H1 (cell line): ENCODE data around the gene RAD52. TPM values are rescaled to one million over a fixed set of nuclear protein-coding genes. Genes with fewer than 3 reads are reported as not detected.

Source experiments
- CTCF ChIA-PET: fragments of 300-600 bp; sonication (Branson Sonifier 250); formaldehyde crosslinking; loops from one replicate; lab custom pipeline; 2021; ENCODE audit not compliant: partially characterized antibody; lab: Charles Lee
- POLR2A ChIA-PET: fragments of 300-600 bp; sonication (Branson Sonifier 250); formaldehyde crosslinking; loops from one replicate; lab custom pipeline; 2021; ENCODE audit warnings: inconsistent platforms; ENCODE audit not compliant: partially characterized antibody; lab: Charles Lee
- DNase-seq, 2 experiments: peaks; one replicate each; pipeline versions ENCODE4 v3.0.0 to v3.0.0-alpha.2; 2010 to 2022; ENCODE audit warnings: low spot score in 2 of 2, low read depth in 1 of 2, mixed read lengths in 1 of 2
- FAIRE-seq: peaks from 2 replicates; lab custom pipeline; 2011; peaks lifted over from hg19 to GRCh38; lab: Jason Lieb, UNC
- H2AFZ ChIP-seq: 2 replicates; pipeline ENCODE4 v1.8.1; 2012; ENCODE audit warnings: low read length, inconsistent platforms
- H2AK5ac ChIP-seq: 2 replicates; pipeline ENCODE4 v1.6.1; 2013; ENCODE audit warnings: low read depth, low read length
- H2BK120ac ChIP-seq: replicated peaks from 2 replicates; pipeline ENCODE3; 2013; ENCODE audit warnings: low read depth, low read length, inconsistent platforms
- H2BK12ac ChIP-seq: 2 replicates; pipeline ENCODE4 v1.6.1; 2013; ENCODE audit warnings: low read depth, low read length
- H2BK15ac ChIP-seq: 2 replicates; pipeline ENCODE4 v1.6.1; 2013; ENCODE audit warnings: low read length
- H2BK20ac ChIP-seq: 2 replicates; pipeline ENCODE4 v1.6.1; 2013; ENCODE audit warnings: low read length
- H2BK5ac ChIP-seq: 2 replicates; pipeline ENCODE4 v1.6.1; 2013; ENCODE audit warnings: low read depth, low read length
- H3K14ac ChIP-seq: 2 replicates; pipeline ENCODE4 v1.6.1; 2013; ENCODE audit warnings: inconsistent platforms; ENCODE audit not compliant: insufficient read length
- H3K18ac ChIP-seq: 2 replicates; pipeline ENCODE4 v1.6.1; 2013; ENCODE audit warnings: low read length; ENCODE audit errors: extremely low read depth
- H3K23ac ChIP-seq: 2 replicates; pipeline ENCODE4 v1.6.1; 2013; ENCODE audit warnings: inconsistent platforms; ENCODE audit not compliant: insufficient read length
- H3K23me2 ChIP-seq: 2 replicates; pipeline ENCODE4 v1.6.1; 2013; ENCODE audit warnings: low read depth, low read length
- H3K27ac ChIP-seq: 2 replicates; pipeline ENCODE4 v1.6.1; 2011; ENCODE audit warnings: low read depth, low read length, inconsistent platforms
- H3K27me3 ChIP-seq, 4 experiments: replicated peaks in 1 of 4; 1 replicate in 1 of 4; 2 replicates in 3 of 4; pipeline versions ENCODE4 v1.6.1 to v1.8.1; 2011 to 2013; ENCODE audit warnings: low read length in 3 of 4, mild to moderate bottlenecking in 3 of 4, inconsistent platforms in 2 of 4, mixed read lengths in 2 of 4, moderate library complexity in 1 of 4; ENCODE audit not compliant: control insufficient read depth in 3 of 4, insufficient read depth in 3 of 4; ENCODE audit errors: extremely low read depth in 1 of 4
- H3K36me3 ChIP-seq, 4 experiments: 2 replicates each; pipeline versions ENCODE4 v1.6.1 to v1.8.1; 2011 to 2013; ENCODE audit warnings: mild to moderate bottlenecking in 4 of 4, low read length in 3 of 4, moderate library complexity in 2 of 4, control low read depth in 1 of 4, inconsistent platforms in 1 of 4; ENCODE audit not compliant: insufficient read depth in 4 of 4, control insufficient read depth in 2 of 4
- H3K4ac ChIP-seq: replicated peaks from 2 replicates; pipeline ENCODE3; 2013; ENCODE audit warnings: low read length, low read depth, mixed read lengths, inconsistent platforms; ENCODE audit not compliant: insufficient read length
- H3K4me1 ChIP-seq, 4 experiments: replicated peaks in 1 of 4; 1 replicate in 1 of 4; 2 replicates in 3 of 4; pipeline versions ENCODE4 v1.6.1 to v1.8.1; 2011 to 2013; ENCODE audit warnings: low read length in 3 of 4, inconsistent platforms in 2 of 4, mixed read lengths in 1 of 4; ENCODE audit not compliant: insufficient read depth in 4 of 4, control insufficient read depth in 3 of 4
- H3K4me2 ChIP-seq, 2 experiments: 2 replicates each; pipeline versions ENCODE4 v1.6.1 to v1.8.1; 2011 to 2013; ENCODE audit warnings: low read depth in 2 of 2, low read length in 2 of 2, control low read depth in 1 of 2, inconsistent platforms in 1 of 2, mild to moderate bottlenecking in 1 of 2; ENCODE audit not compliant: insufficient read depth in 1 of 2
- H3K4me3 ChIP-seq, 4 experiments: fragments of 200-600, 300-600 bp in 1 of 4; sonication (generic), shearing (Covaris generic), sonication (Bioruptor Twin) in 1 of 4; 2 replicates each; pipeline versions ENCODE4 v1.5.1 to v1.8.1; 2011 to 2016; ENCODE audit warnings: low read length in 4 of 4, low read depth in 3 of 4, control low read depth in 2 of 4, inconsistent platforms in 2 of 4, mild to moderate bottlenecking in 2 of 4, mixed read lengths in 1 of 4, moderate library complexity in 1 of 4; ENCODE audit not compliant: insufficient read depth in 2 of 4; ENCODE audit errors: extremely low read depth in 1 of 4
- H3K56ac ChIP-seq: replicated peaks from 2 replicates; pipeline ENCODE3; 2013; ENCODE audit warnings: low read depth, mild to moderate bottlenecking, mixed read lengths, low read length, inconsistent platforms; ENCODE audit not compliant: insufficient read length
- H3K79me1 ChIP-seq: 2 replicates; pipeline ENCODE4 v1.6.1; 2013; ENCODE audit warnings: low read depth, low read length, control low read depth
- H3K79me2 ChIP-seq, 2 experiments: 2 replicates each; pipeline versions ENCODE4 v1.6.1 to v1.8.1; 2012 to 2013; ENCODE audit warnings: low read length in 2 of 2, mild to moderate bottlenecking in 2 of 2, inconsistent platforms in 1 of 2; ENCODE audit not compliant: insufficient read depth in 2 of 2, control insufficient read depth in 1 of 2
- H3K9ac ChIP-seq, 4 experiments: replicated peaks in 1 of 4; 1 replicate in 1 of 4; 2 replicates in 3 of 4; pipeline versions ENCODE4 v1.6.1 to v1.8.1; 2011 to 2013; ENCODE audit warnings: low read depth in 3 of 4, low read length in 3 of 4, control low read depth in 2 of 4, mild to moderate bottlenecking in 2 of 4, moderate library complexity in 2 of 4, inconsistent platforms in 1 of 4; ENCODE audit errors: extremely low read depth in 1 of 4
- H3K9me3 ChIP-seq, 2 experiments: 2 replicates each; pipeline versions ENCODE4 v1.6.1 to v1.8.1; 2012 to 2013; ENCODE audit warnings: mild to moderate bottlenecking in 2 of 2, moderate library complexity in 2 of 2, control low read depth in 1 of 2, inconsistent platforms in 1 of 2, low read depth in 1 of 2, low read length in 1 of 2, mixed read lengths in 1 of 2; ENCODE audit not compliant: insufficient read depth in 2 of 2
- H4K20me1 ChIP-seq, 2 experiments: replicated peaks in 1 of 2; 2 replicates each; pipeline versions ENCODE3 to v1.8.1; 2011 to 2013; ENCODE audit warnings: inconsistent platforms in 2 of 2, low read length in 2 of 2, mild to moderate bottlenecking in 1 of 2; ENCODE audit not compliant: insufficient read depth in 2 of 2, control insufficient read depth in 1 of 2
- H4K5ac ChIP-seq: 2 replicates; pipeline ENCODE4 v1.6.1; 2013; ENCODE audit warnings: low read length, low read depth, mixed read lengths, inconsistent platforms; ENCODE audit not compliant: insufficient read length
- H4K8ac ChIP-seq: 2 replicates; pipeline ENCODE4 v1.8.0; 2013; ENCODE audit warnings: mild to moderate bottlenecking, moderate library complexity, low read length, inconsistent platforms; ENCODE audit not compliant: insufficient read depth; ENCODE audit errors: extremely low read depth
- H4K91ac ChIP-seq: replicated peaks from 2 replicates; pipeline ENCODE3; 2013; ENCODE audit warnings: low read length, mixed read lengths, inconsistent platforms; ENCODE audit not compliant: insufficient read length
- BACH1 ChIP-seq: IDR thresholded peaks from 2 replicates; pipeline ENCODE4 v1.6.1; 2012; ENCODE audit warnings: low read length, improper control_type of control experiment
- GABPA ChIP-seq: IDR thresholded peaks from 2 replicates; pipeline ENCODE4 v1.6.1; 2011; ENCODE audit warnings: mild to moderate bottlenecking, low read length, moderate library complexity, borderline replicate concordance; ENCODE audit not compliant: insufficient read depth
- RAD21 ChIP-seq, 2 experiments: IDR thresholded peaks in 1 of 2; conservative IDR thresholded peaks in 1 of 2; 2 replicates each; pipeline ENCODE4 v1.6.1; 2011; ENCODE audit warnings: low read depth in 2 of 2, low read length in 2 of 2, improper control_type of control experiment in 1 of 2, inconsistent platforms in 1 of 2, mild to moderate bottlenecking in 1 of 2, moderate library complexity in 1 of 2
- TEAD4 ChIP-seq: IDR thresholded peaks from 2 replicates; pipeline ENCODE4 v1.6.1; 2012; ENCODE audit warnings: low read depth, low read length, inconsistent platforms, mixed read lengths
- whole genome bisulfite sequencing, 2 experiments: shearing (Covaris generic) in 1 of 2; methylation state at CpG; one replicate each; pipeline versions ENCODE4 v1.1.6 to v1.1.7; 2013 to 2015; ENCODE audit warnings: low lambda C conversion rate in 2 of 2, mixed read lengths in 2 of 2, inconsistent platforms in 1 of 2, low coverage in 1 of 2, missing lambda C conversion rate in 1 of 2; ENCODE audit not compliant: insufficient replicate concordance in 2 of 2, insufficient coverage in 1 of 2, insufficient read length in 1 of 2; ENCODE audit errors: extremely low coverage in 1 of 2, missing lambda C conversion rate in 1 of 2; 5-methylcytosine and 5-hydroxymethylcytosine counted together
- polyA plus RNA-seq, 7 experiments: library from polyadenylated mRNA; depleted of rRNA in 3 of 7; stranded (reverse) in 5 of 7; unstranded in 2 of 7; fragments of >200 nt in 5 of 7; fragments of 200-250 nt in 2 of 7; gene quantifications; 1 replicate in 5 of 7; 2 replicates in 1 of 7; 4 replicates in 1 of 7; pipeline versions ENCODE4 v1.2.1 to v1.2.3, GENCODE V29; 2011 to 2013; ENCODE audit warnings: missing spikeins in 2 of 7, mixed read lengths in 2 of 7
- total RNA-seq: library from RNA; stranded (reverse); fragmentation: NEBNext Ultra II Directional; extraction: Animal tissue kit (Norgen Biotek cat#: 25700); gene quantifications from 2 replicates; pipeline ENCODE4 v1.2.1, GENCODE V29; 2021

The RAD52 gene
- total and polyA plus RNA-seq, 2 of the 8 experiments (the other 6 are each of a cell fraction or from before 2014, with no cell fraction given), result 12.5 to 14.3 TPM

GRCh38 chr12:912466-913235 is 36.8 kb downstream of the RAD52 start:
- peaks cover 20 to 88% (median 40%) of the 10 kb centered on the region in 4 experiments for H3K36me3 ChIP-seq

More at GRCh38 chr12:912466-913235, 36.8 kb downstream of the RAD52 start:
- Histone ChIP-seq H3K4ac (no peak overlapping the region), H2AFZ (no peak overlapping the region), H3K4me3 (no peak overlapping the region), H3K4me2 (no peak overlapping the region), H2BK12ac (no peak overlapping the region), H3K79me2 (no peaks in the 10 kb centered on the region), H4K91ac (no peak overlapping the region), H2BK15ac (no peak overlapping the region), H4K5ac (no peak overlapping the region), H2BK120ac (no peak overlapping the region), H2BK5ac (no peak overlapping the region), H2AK5ac (no peak overlapping the region), H3K27me3 (no peaks in the 10 kb centered on the region), H3K79me1 (no peaks in the 10 kb centered on the region), H3K56ac (no peak overlapping the region), H3K27ac (no peak overlapping the region), H3K14ac (no peak overlapping the region), H4K20me1 (peaks cover 0 to 2% of the 10 kb centered on the region in 2 experiments), H4K8ac (no peak overlapping the region), H3K23me2 (no peaks in the 10 kb centered on the region), H3K9me3 (no peaks in the 10 kb centered on the region), H3K23ac (no peak overlapping the region), H3K9ac (no peak overlapping the region), H3K18ac (no peak overlapping the region), H3K4me1 (0 out of 7 replicates have a peak, but pooled peaks cover 0 to 4% (median 0%) of the 10 kb centered on the region in 4 experiments), H2BK20ac (no peak overlapping the region)
- 83% methylated on average over 7 of the region's 7 CpGs; no CpG with 5 or more reads in 1 of the 2 experiments for WGBS, 2 experiments
- FAIRE-seq (no peak), DNase-seq (no peak)
- CTCF ChIA-PET, result interaction anchor here (1.2 to 1.4 kb wide), 4 partner anchors 8 to 342 kb away, joined by 3 to 5 read pairs (median 3); no protein-coding TSS in a partner anchor
- POLR2A ChIA-PET, result interaction anchor here (1.1 to 1.2 kb wide), 3 partner anchors 9 to 25 kb away, joined by 3 to 4 read pairs (median 3); no protein-coding TSS in a partner anchor
- no peak for TF ChIP-seq RAD21 (IDR thresholded peaks at IDR 0.05 in 1 of 2, conservative IDR thresholded peaks at IDR 0.05 in 1 of 2; ENCODE audit: low read depth in 2 of 2, low read length in 2 of 2)
- TF ChIP-seq TEAD4, result no peak
- no peak for TF ChIP-seq GABPA
- no peak for TF ChIP-seq BACH1
